Stimulated activated CD4-positive, alpha-beta T cell treated with anti-CD3 and anti-CD28 coated beads, Interleukin-4, amount 100 ng/mL, for 24 hours (primary cell): ENCODE data around the gene GALNT9.
"Not testable (repeated sequence)": the region's sequence is repeated elsewhere in the genome, so short reads cannot be mapped to it uniquely, and the experiment has no call there.

Source experiments
- DNase-seq: peaks from one replicate; pipeline ENCODE4 v3.0.0-alpha.2; 2020

Gene GALNT9

DNA sequence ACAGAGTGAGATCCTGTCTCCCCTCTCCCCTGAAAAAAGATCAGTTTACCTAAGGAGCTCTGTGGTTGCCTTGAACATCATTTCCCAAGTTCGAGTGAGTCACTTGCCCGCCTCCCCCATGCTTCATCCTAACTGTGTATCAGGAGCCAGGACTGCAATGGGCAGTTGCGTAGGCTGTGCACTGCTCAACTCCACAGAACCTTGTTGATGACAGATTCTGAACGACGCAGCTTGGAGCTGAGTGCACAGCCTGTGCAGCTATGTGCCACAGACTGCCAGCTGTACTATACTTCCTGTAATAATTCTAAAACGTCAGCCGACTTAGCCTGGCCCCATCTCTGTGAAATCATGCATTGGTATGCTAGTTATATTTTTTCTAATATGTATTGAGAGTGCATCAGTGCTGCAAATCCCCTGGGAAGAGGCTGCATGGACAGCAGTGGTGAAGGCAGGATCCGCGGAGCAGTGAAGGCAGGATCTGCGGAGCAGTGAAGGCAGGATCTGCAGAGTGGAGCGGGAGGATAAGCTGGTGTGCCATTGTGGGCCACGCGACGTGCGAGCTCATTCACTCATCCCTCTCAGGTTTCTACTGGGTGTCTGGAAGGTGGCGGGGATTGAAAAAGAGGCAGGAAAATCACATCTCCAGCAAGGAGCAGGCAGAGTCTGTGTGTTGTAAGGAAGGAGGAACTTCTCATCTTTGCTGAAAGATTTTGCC lies 80.8 kb downstream of the GALNT9 start:
- DNase-seq, result no peak

DNA sequence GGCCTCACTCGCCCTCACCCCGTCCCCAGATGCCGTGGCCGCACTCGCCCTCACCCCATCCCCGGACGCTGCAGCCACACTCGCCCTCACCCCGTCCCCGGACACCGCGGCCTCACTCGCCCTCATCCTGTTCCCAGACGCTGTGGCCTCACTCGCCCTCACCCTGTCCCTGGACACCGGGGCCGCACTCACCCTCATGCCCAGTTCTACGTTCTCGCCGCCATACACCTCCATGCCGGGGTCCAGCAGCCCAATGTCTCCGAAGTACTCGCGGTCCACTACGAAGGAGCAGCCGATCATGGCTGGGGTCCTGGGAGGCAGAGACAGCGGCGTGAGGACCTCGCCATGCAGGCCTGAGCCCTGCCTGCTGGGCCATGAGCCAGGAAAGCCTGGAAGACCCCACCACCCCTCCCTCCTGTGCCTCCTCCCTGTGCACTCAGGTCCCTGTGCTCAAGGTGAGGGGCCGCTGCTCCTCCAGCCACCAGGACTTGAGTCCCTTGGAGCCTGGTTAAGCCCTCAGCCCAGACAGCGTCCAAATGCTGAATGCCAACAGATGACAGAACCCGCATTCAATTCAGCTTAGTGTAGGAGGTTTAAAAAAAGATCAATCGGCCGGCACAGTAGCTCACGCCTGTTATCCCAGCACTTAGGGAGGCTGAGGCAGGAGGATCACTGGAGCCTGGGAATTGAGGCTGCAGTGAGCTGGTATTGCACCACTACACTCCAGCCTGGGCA lies 81.5 kb downstream of the GALNT9 start:
- no peak for DNase-seq

DNA sequence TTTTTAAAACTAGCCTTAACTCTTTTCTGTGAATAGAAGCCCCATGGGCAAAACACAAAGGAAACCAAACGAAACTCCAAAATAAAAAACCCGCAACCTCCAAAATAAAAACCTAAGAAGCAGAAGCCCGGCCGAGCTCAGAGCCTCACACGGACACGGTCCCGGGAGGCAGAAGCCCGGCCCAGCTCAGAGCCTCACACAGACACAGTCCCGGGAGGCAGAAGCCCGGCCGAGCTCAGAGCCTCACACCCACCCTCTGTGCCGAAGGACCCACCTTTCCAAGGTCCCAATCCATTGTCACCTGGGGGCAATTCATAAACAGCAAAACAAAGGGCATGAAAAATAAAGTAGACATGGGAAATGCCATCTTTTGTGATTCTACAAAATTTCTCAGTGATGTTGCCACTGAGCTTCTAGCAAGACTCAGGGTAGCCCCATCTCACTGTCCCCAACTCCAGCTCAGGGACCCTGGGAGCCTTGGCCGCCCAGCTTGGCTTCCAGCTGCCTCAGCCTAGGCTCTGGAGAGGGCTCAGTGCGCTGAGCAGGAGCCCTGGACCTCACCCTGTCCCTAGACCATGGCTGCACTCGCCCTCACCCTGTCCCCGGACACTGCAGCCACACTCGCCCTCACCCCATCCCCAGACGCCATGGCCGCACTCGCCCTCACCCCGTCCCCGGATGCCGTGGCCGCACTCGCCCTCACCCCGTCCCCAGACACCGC lies 82.2 kb downstream of the GALNT9 start:
- DNase-seq, result no peak

DNA sequence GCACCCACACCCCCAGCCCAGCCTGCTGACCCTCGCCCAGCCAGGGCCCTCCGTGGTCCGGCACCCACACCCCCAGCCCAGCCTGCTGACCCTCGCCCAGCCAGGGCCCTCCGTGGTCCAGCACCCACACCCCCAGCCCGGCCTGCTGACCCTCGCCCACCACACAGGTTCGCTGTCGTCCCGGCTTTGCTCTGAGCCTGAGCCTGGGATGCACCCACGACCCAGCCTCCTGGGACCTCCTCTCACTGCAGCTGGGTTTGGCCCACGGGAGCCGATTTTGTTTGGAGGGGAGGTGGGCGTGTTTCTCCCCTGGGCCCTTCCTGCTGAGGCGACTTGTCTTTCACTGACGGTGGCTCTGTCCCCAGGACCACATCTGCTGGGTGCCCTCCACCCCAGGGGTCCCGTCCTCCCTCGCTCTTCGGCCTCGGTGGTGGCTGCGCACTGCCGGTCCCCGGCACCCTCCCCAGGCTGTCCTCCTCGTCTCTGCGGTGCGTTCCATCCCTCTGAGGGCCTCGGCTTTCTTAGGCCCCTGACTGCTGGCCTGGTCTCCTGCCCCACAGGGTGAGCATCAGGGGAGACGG lies 83.8 kb downstream of the GALNT9 start:
- no peak for DNase-seq

DNA sequence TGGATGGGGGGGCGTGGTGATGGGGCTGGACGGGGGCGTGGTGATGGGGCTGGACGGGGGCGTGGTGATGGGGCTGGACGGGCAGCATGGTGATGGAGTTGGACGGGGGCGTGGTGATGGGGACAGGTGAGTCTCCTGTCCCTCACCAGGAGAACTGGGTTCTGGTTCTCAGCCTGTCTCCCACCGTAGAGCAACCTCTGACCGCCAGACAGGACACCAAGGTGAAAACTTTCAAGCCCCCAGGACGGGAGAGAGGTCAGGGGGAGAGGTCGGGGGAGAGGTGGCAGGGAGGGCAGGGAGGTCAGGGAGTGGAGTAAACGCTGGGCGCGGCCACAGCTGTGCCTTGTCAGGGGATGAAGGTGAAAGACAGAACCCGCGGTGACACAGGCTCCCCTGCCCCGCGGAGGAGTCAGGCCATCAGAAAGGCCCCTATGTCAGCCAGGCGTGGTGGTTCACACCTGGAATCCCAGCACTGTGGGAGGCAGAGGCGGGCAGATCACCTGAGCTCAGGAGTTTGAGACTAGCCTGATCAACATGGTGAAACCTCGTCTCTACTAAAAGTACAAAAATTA lies 84.6 kb downstream of the GALNT9 start:
- DNase-seq, result no peak

DNA sequence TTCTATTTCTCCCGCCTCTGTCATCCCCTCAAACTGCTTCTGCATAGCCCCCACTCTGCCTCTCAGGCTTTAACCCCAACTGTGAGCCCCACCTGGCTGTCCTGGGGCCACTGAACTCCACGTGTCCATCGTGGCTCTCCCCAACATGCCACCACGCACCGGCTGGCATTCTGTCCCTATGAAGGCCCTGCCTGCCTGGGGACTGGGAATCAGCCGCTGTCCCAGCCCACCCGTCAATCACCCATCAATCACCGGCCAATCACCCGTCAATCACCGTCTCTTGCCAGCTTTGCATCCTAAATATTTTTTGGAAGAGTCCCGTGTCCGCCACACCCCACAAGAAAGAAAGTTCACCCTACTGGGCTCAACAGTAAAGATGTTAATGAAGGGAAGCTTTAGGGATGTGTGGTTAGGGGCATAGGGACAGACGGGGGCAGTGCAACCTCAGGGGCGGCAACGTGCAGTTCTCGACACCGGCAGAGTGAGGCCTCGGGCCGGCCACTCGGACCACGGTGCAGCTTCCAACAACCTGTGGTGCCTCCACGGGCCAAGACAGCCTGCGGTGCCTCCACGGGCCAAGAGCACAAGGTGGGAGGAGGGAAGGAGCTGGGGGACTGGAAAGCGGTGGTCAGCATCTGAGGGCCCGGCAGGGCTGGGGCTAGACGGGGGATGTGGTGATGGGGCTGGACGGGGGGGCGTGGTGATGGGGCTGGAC lies 85.6 kb downstream of the GALNT9 start:
- DNase-seq, result no peak

DNA sequence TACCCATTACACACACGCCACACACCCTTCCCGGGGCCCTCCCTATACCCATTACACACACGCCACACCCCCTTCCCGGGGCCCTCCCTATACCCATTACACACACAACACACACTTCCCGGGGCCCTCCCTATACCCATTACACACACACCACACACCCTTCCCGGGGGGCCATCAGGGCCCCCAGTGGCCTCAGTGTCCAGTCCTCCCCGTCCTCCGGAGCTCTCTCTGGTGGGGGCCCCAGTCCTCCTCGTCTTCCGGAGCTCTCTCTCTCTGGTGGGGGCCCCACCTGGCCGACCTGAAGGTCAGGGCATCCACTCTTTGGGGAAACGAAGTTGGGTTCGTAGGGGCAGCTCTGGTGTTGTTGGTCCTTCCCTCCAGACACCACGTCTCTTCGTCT lies 86.2 kb downstream of the GALNT9 start:
- DNase-seq, result not testable (repeated sequence)

DNA sequence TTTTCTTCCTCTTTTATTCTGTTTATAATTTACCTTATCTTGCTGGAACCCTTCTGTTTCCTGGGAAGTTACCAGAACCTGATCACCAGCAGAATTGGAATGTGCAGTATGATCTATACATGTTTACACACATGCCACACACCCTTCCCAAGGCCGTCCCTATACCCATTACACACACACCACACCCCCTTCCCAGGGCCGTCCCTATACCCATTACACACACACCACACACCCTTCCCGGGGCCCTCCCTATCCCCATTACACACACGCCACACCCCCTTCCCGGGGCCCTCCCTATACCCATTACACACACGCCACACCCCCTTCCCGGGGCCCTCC lies 88.8 kb downstream of the GALNT9 start:
- DNase-seq, result not testable (repeated sequence)

DNA sequence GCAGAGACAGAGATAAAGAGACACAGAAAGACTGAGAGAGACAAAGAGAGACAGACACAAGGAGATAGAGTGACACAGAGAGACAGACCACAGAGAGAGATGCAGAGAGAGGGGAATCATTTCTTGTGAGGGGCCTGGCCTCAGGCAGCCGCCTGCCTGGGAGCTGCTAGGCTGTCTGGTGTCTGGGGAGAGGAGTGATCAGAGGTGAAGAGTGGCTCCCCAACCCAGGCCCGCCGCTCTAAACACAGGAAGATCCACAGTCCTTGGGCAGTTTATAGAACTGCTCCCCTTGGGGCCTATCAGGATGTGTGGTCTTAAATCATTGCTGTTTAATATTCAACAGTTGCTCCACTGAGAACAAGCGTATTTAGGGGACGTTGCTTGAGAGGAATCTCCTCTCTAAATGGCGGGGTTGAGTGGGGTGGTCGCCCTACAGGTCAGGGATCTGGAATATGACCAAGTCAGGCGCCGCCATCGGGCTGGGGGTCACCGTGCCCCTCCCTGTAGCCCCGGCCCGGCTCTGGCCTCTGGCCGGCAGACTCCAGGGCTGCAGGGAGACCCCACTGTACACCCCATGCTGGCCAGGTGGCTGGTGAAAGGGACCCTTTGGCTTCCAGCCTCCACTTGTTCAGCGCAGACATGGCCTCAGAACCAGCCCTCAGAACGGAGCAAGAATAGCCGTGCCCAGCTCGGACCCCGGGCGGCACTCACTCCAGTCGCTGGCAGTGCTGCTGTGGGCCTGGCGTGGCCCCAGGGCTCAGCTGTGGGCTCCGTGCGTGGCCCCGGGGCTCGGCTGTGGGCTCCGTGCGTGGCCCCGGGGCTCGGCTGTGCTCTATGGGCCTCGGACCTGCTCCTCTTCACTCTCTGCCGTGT lies 89.4 kb downstream of the GALNT9 start:
- DNase-seq, result no peak

DNA sequence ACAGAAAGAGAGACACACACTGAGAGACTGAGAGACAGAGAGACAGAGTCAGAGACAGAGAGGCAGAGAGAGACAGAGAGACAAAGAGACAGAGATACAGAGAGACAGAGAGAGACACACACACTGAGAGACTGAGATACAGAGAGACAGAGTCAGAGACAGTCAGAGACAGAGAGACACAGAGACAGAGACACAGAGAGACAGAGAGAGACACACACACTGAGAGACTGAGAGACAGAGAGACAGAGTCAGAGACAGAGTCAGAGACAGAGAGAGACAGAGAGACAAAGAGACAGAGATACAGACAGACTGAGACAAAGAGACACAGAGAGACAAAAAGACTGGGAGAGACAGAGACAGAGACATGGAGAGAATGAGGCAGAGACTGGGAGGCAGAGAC lies 90.0 kb downstream of the GALNT9 start:
- no peak for DNase-seq

DNA sequence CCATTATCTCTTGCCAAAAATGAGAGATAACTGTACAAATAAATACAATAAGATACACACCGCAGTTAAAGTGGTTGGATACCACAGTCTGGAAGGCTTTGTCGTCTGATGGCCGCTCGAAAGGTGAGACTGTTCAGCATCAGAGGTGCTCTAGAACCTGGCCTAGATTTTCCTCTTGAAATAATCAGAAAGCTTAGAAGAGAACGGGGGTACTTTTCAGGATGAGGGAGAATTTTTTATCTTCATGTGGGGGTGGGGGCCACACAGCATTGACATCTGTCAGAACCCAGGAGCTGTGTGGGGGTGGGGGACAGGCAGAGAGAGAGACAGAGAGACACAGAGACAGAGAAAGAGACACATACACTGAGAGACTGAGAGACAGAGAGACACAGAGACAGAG lies 90.5 kb downstream of the GALNT9 start:
- DNase-seq, result no peak

DNA sequence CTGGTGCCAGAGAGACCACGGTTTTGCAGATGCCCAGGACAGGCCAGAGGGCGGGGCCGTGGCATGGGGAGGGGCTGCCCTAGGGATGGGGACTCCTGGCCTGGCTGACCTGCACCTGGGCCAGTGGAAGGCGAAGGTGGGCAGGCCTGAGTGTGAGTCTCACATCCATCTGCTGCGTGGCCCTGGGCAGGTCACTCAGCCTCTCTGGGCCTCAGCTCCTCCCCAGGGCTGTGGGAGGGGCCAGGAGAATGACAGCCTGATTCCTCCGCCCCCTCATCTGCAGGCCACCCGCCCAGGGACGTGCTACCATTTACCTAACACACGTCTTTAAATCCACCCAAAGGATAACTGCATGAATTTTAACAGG lies 90.9 kb downstream of the GALNT9 start:
- DNase-seq, result no peak

DNA sequence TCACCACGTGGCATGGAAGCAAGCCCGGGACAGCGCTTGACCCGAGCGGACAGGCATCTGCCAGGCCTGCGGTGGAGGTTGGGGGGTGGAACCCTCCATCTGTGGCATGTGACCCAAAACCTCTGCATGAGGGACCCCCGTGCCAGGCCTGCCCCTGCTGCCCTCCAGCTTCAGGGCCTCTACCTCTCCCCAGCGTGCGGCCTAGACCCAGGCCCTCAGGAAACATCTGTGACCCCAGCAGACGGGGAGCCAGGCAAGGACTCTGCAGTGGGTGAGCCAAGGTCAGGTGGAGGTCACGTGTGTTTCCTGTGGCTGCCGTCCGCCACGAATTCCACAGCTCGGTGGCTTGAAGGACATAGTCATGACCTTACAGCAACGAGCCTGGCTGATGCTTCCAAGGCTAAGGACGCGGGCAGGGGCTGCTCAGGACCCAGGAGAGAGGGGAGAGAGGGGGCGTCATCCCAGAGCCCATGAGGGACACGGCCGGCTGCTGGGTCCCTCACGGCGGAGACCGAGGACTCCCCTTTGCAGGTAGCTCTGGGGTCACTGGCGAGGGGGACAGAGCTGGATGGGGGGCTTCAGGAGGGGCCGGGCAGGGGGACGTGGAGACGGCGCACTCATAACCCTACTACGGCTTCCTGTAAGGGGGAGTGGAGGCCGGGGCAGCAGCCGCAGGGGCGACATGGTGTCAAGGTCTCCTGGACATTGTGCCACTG lies 91.5 kb downstream of the GALNT9 start:
- no peak for DNase-seq

DNA sequence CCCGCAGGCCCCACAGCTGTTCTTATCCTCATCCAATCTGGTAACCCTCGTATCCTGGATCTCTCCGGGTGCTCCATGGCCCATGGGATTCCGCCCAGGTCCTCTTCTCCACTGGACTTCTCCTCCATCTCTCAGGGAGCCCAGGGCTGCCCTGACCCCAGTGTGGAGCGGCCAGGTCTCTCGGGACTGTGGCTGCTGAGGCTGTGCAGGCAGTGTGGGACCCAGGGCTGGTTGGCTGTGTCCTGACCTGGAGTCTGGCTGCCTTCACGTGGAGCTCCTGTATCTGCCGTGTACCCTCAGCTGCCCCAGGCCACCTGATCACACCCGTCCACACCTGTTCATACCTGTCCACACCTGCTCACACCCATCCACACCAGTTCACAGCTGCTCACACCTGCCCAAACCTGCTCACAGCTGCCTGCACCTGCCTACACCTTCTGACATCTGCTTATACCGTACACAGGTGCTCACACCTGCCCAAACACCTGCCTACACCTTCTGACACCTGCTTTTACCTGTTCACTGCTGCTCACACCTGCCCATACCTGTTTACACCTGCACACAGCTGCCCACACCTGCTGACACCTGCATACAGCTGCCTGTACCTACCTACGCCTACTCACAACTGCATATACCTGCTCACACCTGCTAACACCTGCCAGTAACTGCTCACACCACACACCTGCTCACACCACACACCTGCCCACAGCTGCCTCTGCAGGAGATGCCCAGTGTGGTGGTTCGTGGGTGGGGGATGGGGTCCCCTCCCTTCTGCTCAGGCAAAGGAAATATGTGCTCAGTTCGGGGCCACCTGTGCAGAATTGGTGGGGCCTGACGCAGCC lies 92.2 kb downstream of the GALNT9 start:
- no peak for DNase-seq

DNA sequence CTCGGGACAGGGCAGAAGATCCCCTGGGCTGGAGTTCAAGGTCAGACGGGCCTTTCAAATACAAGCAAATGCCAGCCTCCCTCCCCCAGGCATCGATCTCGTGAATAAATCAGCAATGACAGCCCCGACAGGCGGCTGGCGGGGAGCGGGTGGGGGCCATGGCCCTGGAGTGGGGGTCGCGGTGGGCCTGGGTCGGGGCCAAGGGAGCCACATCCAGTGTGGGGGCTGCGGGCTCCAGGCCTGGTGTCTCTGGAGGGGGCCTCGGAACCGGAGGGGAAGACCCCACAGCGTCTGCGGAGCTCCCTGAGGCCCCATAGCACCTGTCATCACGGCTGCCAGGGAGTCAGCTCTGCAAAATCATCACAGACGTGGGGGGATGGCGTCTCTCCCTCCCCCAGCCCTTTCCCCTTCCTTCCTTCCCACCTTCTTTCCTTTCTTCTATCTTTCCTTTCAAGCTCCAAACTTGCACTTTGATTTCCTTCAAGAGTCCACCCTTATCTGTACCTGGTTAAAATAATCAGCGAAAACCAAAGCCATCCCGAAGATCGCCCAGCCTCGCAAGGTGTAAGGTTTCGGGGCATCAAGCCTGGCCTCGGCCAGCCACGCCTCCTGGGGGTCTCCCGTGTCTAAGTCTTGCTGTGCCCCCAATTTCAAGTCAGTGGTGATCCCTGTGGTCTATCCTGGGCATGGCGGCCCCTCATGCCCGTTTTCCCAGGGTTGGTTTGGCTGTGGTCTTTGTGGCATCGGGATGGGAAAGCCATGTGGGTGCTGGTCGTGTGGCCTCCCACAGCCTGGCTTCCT lies 93.1 kb downstream of the GALNT9 start:
- DNase-seq, result no peak

DNA sequence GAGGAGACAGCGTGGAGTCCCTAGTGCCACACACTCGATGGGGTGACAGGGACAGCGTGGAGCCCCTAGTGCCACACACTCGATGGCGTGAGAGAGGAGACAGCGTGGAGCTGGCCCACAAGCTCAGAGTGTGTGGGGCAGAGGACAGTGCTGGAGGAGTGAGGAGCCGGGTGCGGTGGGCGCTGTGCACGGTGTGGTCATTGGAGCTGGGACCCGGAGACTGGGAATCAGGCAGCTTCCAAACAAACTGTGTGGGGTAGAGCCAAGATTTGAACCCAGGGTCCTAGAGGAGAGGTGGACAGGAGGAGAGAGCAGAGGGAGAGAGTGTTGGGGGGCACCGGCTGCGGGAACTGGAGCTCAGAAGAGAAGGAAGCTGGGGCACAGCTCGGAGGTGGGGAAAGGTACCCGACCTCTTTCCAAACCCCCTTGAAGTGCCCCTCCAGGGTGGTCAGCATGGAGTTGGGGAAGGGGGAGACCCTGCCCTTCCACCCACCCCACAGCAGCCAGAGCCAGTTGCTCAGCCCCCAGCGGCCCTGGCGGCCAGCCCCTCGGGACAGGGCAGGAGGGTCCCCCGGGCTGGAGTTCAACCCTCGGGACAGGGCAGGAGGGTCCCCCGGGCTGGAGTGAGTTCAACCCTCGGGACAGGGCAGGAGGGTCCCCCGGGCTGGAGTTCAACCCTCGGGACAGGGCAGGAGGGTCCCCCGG lies 94.1 kb downstream of the GALNT9 start:
- DNase-seq, result no peak

DNA sequence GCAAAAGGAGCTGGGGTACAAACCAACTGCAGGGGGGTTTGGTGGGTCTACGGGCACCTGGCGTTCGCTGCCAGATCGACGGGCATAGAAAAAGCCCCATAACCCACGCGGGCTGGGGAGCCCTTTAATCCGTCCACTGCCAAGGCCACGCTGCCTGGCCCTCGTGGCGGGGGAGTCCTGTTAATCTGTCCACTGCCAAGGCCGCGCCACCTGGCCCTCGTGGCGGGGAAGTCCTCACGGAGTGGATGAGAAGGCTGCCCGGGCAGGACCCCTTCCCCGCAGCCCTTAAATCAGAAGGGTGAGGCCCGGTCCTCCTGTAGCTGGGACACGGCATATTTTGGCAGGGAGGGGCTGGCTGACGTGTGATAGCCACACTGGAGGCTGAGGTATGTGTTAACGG lies 99.0 kb downstream of the GALNT9 start:
- DNase-seq, result no peak

DNA sequence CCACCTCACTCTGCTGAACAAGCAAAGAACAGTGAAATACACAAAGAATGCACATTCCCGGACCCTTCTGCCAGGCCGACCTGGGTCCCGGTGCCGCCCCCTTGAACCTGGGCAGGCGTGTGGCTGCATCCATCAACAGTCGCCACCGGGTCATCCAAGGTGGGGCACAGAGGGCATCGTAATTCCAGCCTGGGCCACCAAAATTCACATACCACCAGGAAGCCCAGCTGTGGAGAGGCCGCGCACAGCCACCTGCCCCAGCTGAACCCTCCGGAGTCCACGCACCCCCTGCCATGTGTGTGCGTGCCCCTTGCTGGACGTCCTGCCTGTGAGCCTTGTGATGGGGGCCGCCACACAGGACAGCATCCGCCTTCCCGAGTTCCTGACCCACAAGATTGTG lies 99.5 kb downstream of the GALNT9 start:
- no peak for DNase-seq
